ENCODE data around the gene EGFR.

The EGFR gene

DNA sequence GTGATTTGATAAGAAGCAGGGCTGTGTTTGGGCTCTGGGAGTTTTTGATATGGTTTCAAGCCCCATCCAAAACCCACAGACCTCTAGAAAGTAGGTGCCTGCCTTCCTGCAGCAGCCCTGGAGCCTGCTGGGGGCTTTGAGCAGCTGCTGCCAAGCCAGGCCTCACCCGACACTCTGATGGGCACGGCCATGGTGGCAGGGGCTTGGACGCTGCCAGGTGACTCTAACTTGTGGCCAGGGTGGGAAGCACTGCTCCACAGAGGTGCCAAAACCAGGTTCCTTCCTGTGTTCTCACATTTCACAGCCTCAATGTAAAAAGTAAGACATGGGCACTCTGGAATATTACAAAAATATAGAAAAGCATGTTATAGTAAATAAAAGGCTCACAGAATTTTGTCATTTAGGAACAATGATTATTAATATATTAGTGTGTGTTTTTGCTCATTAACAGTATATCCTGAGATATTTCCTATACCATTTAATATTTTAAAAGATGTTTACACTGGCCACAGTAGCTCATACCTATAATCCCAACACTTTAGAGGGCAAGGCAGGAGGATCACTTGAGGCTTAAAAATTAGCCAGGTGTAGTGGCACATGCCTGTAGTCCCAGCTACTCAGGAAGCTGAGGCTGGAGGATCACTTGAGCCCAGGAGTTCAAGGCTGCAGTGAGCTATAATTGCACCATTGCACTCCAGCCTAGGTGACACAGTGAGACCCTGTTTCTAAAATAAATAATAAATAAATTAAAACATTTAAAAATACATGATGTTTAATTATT, 95.1 kb downstream of the EGFR start:
- no peak for DNase-seq (ENCODE audit: low spot score)
- Histone ChIP-seq H3K4me3 (no peak overlapping the region), H3K27ac (no peak overlapping the region)
- TF ChIP-seq, protein P1, sequence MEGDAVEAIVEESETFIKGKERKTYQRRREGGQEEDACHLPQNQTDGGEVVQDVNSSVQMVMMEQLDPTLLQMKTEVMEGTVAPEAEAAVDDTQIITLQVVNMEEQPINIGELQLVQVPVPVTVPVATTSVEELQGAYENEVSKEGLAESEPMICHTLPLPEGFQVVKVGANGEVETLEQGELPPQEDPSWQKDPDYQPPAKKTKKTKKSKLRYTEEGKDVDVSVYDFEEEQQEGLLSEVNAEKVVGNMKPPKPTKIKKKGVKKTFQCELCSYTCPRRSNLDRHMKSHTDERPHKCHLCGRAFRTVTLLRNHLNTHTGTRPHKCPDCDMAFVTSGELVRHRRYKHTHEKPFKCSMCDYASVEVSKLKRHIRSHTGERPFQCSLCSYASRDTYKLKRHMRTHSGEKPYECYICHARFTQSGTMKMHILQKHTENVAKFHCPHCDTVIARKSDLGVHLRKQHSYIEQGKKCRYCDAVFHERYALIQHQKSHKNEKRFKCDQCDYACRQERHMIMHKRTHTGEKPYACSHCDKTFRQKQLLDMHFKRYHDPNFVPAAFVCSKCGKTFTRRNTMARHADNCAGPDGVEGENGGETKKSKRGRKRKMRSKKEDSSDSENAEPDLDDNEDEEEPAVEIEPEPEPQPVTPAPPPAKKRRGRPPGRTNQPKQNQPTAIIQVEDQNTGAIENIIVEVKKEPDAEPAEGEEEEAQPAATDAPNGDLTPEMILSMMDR (IDR thresholded peaks at IDR 0.05) = no peak

DNA sequence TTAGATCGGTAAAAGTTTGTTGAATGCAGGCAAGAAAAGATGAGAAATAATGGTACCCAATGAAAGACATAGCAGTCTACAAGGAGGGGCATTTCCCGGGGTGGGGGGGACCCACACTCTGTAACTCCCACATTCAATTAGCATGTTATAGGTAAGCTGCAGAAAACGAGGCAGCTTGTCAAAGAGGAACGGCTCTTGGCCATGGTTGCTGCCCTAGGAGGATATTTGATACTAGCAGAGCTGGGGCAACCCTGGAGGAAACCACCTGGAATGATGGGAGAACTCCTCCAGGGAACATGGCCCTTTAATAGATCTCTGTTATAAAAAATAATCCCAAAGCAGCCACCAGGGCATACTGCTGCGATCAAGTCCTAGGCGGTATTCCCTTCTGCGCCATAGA, 98.5 kb downstream of the EGFR start:
- Histone ChIP-seq H3K27ac (no peak overlapping the region), H3K4me3 (no peak overlapping the region)
- TF ChIP-seq, protein P1 (IDR thresholded peaks at IDR 0.05) = no peak
- DNase-seq (ENCODE audit: low spot score) = no peak

DNA sequence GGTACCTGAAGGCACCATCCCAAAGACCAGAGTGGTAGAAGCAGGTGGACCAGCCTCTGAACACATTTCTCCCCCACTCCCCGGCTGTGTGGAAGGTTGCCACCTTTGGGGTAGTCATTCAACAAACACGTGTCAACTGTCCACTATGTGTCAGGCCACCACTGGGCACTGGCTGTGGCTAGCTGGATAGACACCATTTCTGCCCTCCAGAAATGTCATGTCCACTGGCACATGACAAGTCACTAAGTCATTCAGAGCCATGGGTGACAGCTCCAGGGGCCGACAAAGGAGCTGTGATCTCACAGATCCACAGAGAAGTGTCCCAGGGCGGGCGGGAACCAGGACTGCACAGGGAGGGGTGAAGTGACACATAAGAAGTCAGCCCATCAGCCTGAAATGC, 99.6 kb downstream of the EGFR start:
- H3K4me3 ChIP-seq = no peak overlapping the region
- DNase-seq (ENCODE audit: low spot score) = no peak
- peak overlapping the region in 1 of 2 donors; percentile 8 for H3K27ac ChIP-seq
- TF ChIP-seq, protein P1 (IDR thresholded peaks at IDR 0.05) = no peak

DNA sequence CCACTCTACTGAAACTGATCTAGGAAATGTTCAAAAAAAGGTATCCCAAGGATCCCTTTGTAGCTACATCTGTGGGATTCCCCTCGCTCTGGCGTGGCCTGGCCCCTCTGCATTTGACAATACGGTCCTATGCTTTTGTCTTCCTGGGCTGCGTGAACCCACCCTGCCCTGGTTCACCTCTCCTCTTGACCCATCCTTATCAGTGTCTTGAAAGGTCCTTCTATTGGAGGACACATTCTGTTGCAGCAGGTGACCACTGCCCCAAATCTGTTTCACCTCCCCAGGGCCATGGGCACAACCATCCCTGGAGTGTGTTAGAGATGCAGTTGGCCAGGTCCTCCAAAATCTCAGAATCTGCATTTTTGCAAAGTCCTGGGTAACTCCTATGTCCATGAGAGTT, 100.8 kb downstream of the EGFR start:
- Histone ChIP-seq H3K4me3 (no peak overlapping the region), H3K27ac (peak overlapping the region in 1 of 2 donors; percentile 79)
- no peak for DNase-seq (ENCODE audit: low spot score)
- TF ChIP-seq, protein P1 (IDR thresholded peaks at IDR 0.05) = no peak

DNA sequence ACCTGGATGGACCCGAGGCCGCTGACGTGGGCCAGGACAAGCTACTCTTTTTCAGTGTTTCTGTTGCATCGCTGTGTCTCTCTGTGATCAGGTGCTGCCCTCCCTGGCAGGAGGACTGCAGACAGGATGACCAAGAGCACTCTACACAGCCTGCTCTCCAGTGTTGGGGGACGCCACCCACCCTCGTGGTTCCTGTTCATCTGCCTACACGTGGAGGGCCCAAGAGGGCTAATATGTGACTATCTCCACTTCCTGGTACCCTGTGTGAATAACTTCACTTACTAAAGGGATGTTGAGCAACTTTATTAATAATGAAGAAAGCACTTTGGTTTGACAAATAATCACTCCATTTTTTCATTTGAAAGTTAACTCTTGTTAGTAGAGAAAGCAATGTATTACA, 101.3 kb downstream of the EGFR start:
- DNase-seq (ENCODE audit: low spot score) = no peak
- peak overlapping the region in 1 of 2 donors; percentile 79 for H3K27ac ChIP-seq
- TF ChIP-seq, protein P1 (IDR thresholded peaks at IDR 0.05) = no peak
- no peak overlapping the region for H3K4me3 ChIP-seq

DNA sequence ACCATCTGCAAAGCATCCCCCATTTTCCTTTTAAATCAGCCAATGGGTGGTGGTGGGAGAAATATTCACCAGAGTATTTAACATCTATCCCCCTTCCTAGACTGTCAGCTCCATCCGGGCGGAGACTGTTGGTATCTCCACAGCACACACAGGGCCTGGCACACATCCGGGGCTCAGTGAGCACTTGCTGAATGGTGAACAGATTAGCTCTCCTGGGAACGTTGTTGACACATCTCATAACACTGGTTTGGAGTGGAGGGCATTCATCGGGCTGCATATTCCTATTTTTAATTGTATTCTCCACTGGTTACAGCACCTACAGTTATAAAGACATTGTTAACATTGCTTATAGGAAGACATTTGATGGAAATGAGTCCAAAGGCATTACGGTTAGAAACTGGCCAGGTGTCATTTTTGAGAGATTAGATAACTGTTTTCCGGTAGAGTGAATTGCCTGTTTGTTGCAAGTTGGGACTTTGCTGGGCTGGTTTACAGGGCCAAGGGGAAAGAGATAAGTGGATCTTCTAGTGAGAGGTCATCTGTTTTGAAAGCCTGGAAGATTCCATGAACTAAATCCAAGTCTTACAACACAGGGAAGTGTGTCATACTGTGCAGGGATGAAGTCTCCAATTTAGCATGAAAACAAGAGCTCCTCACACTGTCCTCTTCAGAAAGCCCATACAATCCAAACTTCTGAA, 101.8 kb downstream of the EGFR start:
- peak overlapping the region; percentile 21 to 79 for H3K27ac ChIP-seq
- no peak overlapping the region for H3K4me3 ChIP-seq
- TF ChIP-seq, protein P1 (IDR thresholded peaks at IDR 0.05) = no peak
- no peak for DNase-seq (ENCODE audit: low spot score)

DNA sequence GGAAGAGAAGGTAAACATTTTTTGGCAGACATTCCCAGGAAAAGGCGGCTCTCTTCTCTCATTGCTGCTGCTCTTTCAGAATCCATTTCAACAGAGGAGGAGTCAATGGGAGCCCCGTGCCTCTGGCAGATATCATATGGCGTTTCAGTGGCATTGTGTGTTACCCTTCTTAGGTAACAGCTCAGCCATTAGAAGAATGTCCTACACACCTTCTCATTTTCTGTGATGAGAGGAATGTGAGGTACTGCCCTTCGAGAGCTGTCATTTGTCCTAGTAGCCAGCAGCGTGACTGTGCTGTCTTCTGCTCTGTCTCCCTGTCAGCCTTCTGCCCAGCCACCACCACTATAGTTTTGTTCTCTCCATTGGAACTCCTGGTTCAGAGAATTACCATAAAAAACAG, 102.4 kb downstream of the EGFR start:
- no peak for DNase-seq (ENCODE audit: low spot score)
- TF ChIP-seq, protein P1 (IDR thresholded peaks at IDR 0.05) = no peak
- H3K27ac ChIP-seq = peak overlapping the region; percentile 21 to 79
- no peak overlapping the region for H3K4me3 ChIP-seq

All from coronary artery (tissue), 2 donors.